Measurements from ENCODE around the gene PRDM16. TPM values are rescaled to one million over a fixed set of nuclear protein-coding genes. Genes with fewer than 3 reads are reported as not detected.

Gene PRDM16
- total RNA-seq, 1 donor: 6.5 TPM

- no peak overlapping the region for H3K27ac ChIP-seq (ENCODE audit: low read depth, low read length)
- peaks cover 4% of the 10 kb centered on the region for H3K4me1 ChIP-seq (ENCODE audit: insufficient read depth, low read length)
- no peak overlapping the region for H3K4me2 ChIP-seq (ENCODE audit: insufficient read depth, low read length)
- no peaks in the 10 kb centered on the region for H3K36me3 ChIP-seq (ENCODE audit: insufficient read depth, low read length)
- H3K4me3 ChIP-seq (ENCODE audit: insufficient read depth, low read length): no peak overlapping the region
- H3K27me3 ChIP-seq (ENCODE audit: insufficient read depth, low read length): no peaks in the 10 kb centered on the region
- no peak for DNase-seq (ENCODE audit: insufficient read length, low spot score, missing footprints)
- TF ChIP-seq CTCF (IDR thresholded peaks at IDR 0.05; ENCODE audit: extremely low read depth, low read depth, low read length): no peak
- no peaks in the 10 kb centered on the region for H3K79me2 ChIP-seq (ENCODE audit: insufficient read depth, low read length)
- no peak overlapping the region for H2AFZ ChIP-seq (ENCODE audit: low read length)
- H4K20me1 ChIP-seq (ENCODE audit: insufficient read depth, low read length): no peaks in the 10 kb centered on the region
- H3K9me3 ChIP-seq (ENCODE audit: low read depth, low read length): no peaks in the 10 kb centered on the region
Measured at GRCh38 chr1:3380469-3380868, 311.5 kb downstream of the PRDM16 start.

GRCh38 chr1:3381901-3382300 is 312.9 kb downstream of the PRDM16 start:
- Histone ChIP-seq H3K4me1 (ENCODE audit: insufficient read depth, low read length) (peaks cover 4% of the 10 kb centered on the region), H4K20me1 (ENCODE audit: insufficient read depth, low read length) (no peaks in the 10 kb centered on the region), H3K9me3 (ENCODE audit: low read depth, low read length) (no peaks in the 10 kb centered on the region), H3K4me2 (ENCODE audit: insufficient read depth, low read length) (no peak overlapping the region), H2AFZ (ENCODE audit: low read length) (no peak overlapping the region), H3K79me2 (ENCODE audit: insufficient read depth, low read length) (no peaks in the 10 kb centered on the region), H3K4me3 (ENCODE audit: insufficient read depth, low read length) (no peak overlapping the region), H3K27me3 (ENCODE audit: insufficient read depth, low read length) (no peaks in the 10 kb centered on the region), H3K27ac (ENCODE audit: low read depth, low read length) (no peak overlapping the region), H3K36me3 (ENCODE audit: insufficient read depth, low read length) (no peaks in the 10 kb centered on the region)
- no peak for TF ChIP-seq CTCF (IDR thresholded peaks at IDR 0.05; ENCODE audit: extremely low read depth, low read depth, low read length)
- DNase-seq (ENCODE audit: insufficient read length, low spot score, missing footprints): no peak

GRCh38 chr1:3382326-3383057 is 313.5 kb downstream of the PRDM16 start:
- no peak for TF ChIP-seq CTCF (IDR thresholded peaks at IDR 0.05; ENCODE audit: extremely low read depth, low read depth, low read length)
- no peak for DNase-seq (ENCODE audit: insufficient read length, low spot score, missing footprints)
- Histone ChIP-seq H3K36me3 (ENCODE audit: insufficient read depth, low read length) (no peaks in the 10 kb centered on the region), H3K79me2 (ENCODE audit: insufficient read depth, low read length) (no peaks in the 10 kb centered on the region), H3K4me2 (ENCODE audit: insufficient read depth, low read length) (no peak overlapping the region), H3K9me3 (ENCODE audit: low read depth, low read length) (no peaks in the 10 kb centered on the region), H3K4me1 (ENCODE audit: insufficient read depth, low read length) (peaks cover 4% of the 10 kb centered on the region), H3K27ac (ENCODE audit: low read depth, low read length) (no peak overlapping the region), H4K20me1 (ENCODE audit: insufficient read depth, low read length) (no peaks in the 10 kb centered on the region), H2AFZ (ENCODE audit: low read length) (no peak overlapping the region), H3K4me3 (ENCODE audit: insufficient read depth, low read length) (no peak overlapping the region), H3K27me3 (ENCODE audit: insufficient read depth, low read length) (no peaks in the 10 kb centered on the region)

- no peak overlapping the region for H3K4me3 ChIP-seq (ENCODE audit: insufficient read depth, low read length)
- TF ChIP-seq CTCF (IDR thresholded peaks at IDR 0.05; ENCODE audit: extremely low read depth, low read depth, low read length): no peak
- no peaks in the 10 kb centered on the region for H4K20me1 ChIP-seq (ENCODE audit: insufficient read depth, low read length)
- H3K4me1 ChIP-seq (ENCODE audit: insufficient read depth, low read length): peaks cover 4% of the 10 kb centered on the region
- no peak overlapping the region for H2AFZ ChIP-seq (ENCODE audit: low read length)
- H3K9me3 ChIP-seq (ENCODE audit: low read depth, low read length): no peaks in the 10 kb centered on the region
- H3K27me3 ChIP-seq (ENCODE audit: insufficient read depth, low read length): no peaks in the 10 kb centered on the region
- no peak for DNase-seq (ENCODE audit: insufficient read length, low spot score, missing footprints)
- H3K36me3 ChIP-seq (ENCODE audit: insufficient read depth, low read length): no peaks in the 10 kb centered on the region
- no peaks in the 10 kb centered on the region for H3K79me2 ChIP-seq (ENCODE audit: insufficient read depth, low read length)
- H3K27ac ChIP-seq (ENCODE audit: low read depth, low read length): no peak overlapping the region
- no peak overlapping the region for H3K4me2 ChIP-seq (ENCODE audit: insufficient read depth, low read length)
Measured at GRCh38 chr1:3383679-3384078, 314.7 kb downstream of the PRDM16 start.

All from osteoblast (primary cell).